GM19328 (cell line): ENCODE results near the gene DLGAP4.

ENCODE experiments used
- ATAC-seq: cut with Tn5 transposase; IDR thresholded peaks from one replicate; pipeline ENCODE4 v1.9.1; 2021; ENCODE audit warnings: mild to moderate bottlenecking, moderate library complexity; ENCODE audit not compliant: unreplicated experiment

DLGAP4 gene

DNA sequence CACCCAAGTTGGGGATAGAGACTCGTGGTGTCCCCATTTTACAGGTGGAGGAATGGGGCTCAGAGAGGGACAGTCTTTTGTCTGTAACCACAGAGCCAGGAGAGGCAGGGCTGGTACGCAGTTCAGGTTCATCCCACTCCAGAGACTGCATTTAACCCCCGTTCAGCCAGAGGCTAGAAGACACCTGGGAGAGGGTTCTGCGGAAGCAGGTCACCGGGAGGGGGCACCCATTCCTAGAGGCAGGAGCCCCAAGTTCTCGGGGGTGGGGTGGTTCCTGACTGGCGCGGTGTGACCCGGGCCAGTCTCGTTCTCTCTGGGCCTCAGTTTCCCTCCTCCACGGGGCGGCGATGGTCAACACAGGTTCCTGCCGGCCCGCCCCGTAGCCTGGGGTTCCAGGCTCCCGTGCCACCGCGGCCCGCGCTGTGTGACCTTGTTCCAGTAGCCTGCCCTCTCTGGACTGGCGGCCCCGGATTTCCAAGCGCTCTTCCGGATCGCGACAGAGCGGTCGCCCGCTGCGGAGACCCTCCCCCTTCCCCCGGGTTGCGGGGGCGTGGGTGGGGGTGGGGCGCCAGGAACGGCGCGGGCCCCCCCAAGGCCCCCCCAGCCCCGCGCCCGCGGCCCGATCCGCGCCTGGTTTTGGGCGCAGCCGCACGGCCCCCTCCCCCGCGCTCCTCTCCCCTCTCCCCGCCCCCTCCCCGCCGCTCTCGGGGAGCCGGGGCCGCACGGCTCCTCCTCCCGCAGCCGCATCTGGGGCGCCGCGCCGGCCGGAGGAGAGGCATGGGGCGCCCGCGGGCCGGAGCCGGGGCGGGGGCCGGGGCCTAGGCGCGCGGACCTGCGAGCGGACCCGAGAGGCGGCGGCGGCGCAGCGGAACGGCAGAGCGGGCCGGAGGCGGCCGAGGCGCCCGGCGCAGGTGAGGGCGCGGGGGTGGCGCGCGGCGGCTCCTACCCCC, at the start of gene DLGAP4:
TSS of gene DLGAP4 (plus strand) at position 738 of the 950 bp plus-strand sequence. CDS start 125,379 bp downstream, outside the sequence.
- no peak for ATAC-seq

- ATAC-seq = no peak
Measured at GRCh38 chr20:36259177-36260061, 46.7 kb upstream of the DLGAP4 start.

DNA sequence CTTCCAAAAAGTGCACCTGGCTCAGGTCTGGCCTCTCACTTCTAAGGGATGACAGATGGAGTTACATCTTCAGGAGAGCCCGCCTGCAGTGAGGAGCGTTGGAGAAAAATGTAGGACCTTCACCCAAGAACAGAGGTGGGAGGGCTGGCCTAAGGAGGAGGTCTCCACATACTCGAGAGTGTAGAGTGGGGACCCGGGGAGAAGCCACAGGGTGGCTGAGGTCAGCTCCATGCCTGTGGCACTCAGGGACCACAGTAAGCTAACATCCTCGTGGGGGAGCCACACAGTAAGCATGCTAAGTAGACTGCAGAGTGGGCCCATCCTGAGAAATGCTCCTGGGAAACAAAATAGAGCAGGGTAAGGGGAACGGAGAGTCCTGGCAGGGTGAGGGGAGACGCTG, 45.8 kb upstream of the DLGAP4 start:
- ATAC-seq = no peak

DNA sequence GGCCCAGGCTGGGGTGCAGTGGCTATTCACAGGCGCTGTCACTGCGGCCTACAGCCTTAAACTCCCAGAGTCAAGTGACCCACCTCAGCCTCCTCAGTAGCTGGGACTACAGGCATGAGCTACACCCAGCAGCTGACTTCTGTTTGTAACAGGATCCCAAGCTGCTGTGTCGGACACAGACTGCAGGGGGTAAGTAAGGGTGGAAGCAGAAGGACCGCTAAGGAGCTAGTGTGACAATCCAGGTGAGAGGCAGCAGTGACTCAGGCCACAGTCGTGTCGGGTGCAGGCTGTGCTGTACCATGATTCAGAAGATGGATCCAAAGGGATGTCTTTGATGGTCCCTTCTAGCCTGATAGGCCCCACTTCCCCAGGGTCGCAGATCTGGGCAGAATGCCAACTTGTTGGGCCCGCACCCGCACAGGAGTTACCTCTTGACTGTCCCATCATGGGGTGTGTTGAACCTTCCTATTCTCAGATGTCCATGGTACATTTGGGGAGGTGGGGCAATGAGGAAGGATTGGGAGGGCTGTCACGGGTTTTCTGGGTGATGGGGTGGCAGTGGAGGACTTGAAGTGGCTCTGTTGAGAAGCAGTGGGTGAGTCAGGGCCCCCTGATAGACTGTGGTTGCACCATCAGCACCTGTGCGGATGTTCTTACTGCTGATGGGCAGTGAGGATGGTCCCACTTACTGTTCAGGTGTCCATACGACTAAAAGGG, 44.6 kb upstream of the DLGAP4 start:
- ATAC-seq = no peak

GRCh38 chr20:36262440-36262839, 43.7 kb upstream of the DLGAP4 start:
- no peak for ATAC-seq

- no peak for ATAC-seq
Measured at GRCh38 chr20:36264426-36265246, 41.5 kb upstream of the DLGAP4 start.

- ATAC-seq = no peak
Measured at GRCh38 chr20:36266189-36266588, 40.0 kb upstream of the DLGAP4 start.

GRCh38 chr20:36267605-36268381, 38.3 kb upstream of the DLGAP4 start:
- no peak for ATAC-seq

DNA sequence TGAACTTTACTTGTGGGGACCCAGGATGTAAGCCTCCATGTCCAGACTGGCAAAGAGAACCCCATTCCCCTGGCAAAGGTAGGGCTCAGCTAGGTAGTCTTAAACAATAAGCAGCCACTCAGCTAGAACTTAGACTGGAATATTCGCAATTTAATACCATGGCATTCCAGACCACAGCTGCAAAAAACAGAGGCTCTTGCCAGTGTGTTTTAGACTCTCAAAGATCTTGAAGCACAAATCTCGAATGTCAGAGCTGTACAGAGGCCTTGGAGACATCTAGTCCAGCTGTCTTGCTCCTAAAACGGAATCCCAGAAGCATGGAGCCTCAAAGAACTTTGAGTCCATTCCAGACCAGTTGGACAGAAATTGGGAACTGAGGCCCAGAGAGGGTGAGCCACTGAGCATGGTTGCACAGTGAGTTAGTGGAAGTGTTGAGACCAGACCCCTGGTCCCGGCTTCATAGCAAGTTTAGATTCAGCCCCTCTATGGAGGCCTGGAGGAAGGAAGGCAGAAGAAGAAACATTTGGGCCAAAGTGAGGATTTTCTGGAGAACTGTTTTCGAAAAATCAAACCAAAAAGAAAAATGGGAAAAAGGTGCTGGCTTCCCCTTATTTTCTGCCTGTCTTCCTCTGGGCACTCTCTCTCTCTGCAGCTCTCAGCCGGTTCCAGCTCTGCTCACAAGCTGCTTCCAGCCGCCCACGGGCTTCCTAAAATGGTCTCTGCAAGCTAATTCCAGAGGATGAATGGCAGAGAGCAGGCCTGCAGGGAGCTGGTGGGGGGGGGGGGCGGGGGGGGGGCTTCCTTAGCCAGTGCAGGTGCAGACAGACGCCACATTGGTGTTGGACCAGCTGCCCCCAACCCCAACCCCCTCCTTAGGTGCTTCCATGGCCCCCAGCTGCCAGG, 37.4 kb upstream of the DLGAP4 start:
- no peak for ATAC-seq

DNA sequence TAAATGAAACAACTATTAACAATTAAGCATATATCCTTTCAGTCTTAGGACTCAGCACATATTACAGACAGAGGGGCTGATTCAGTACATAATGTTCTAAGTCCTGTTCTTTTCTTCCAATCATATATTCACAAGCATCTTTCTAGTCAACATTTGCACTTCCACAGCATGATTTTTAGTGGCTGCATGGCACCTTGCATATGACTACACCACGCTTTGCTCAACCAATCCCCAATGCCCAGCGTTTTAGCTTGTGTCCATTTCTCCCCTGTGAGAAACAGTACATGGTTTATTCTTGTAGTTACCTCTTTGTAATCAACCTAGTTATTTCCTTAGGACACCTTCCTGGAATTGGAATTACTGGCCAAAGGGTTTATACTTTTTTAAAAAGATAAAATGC, 36.6 kb upstream of the DLGAP4 start:
- no peak for ATAC-seq

GRCh38 chr20:36270744-36271638, 35.1 kb upstream of the DLGAP4 start:
- no peak for ATAC-seq

- no peak for ATAC-seq
Measured at GRCh38 chr20:36271639-36272546, 34.2 kb upstream of the DLGAP4 start.

DNA sequence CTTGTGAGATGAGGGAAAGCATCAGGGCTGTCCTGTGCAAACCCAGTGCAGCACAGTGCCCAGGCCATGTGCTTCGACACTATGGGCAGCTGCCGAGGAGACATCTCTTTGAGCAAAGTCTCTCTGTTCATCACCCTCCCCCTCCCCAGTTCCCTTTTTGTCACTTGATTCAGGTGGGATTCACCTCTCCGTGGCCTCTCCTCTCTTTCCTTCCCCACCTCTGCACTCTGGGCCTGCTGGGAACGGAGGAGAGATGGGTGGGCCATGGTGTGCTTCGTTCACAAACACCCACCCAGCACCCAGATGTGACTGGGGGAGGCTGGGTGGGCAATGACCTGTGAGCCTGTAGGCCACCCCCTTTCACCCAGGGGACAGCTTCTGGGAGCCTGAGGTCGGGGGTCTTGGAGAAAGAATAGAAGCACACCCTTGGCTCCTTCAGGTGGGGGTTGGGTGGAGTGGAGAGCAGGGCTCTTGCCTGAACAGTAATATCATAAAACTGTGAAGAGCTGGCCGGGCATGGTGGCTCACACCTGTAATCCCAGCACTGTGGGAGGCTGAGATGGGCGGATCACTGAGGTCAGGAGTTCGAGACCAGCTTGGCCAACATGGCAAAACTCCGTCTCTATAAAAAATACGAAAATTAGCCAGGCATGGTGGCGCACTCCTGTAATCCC, 33.5 kb upstream of the DLGAP4 start:
- no peak for ATAC-seq

GRCh38 chr20:36273414-36274180, 32.5 kb upstream of the DLGAP4 start:
- no peak for ATAC-seq
